Colonic mucosa (tissue), 4 donors: Measurements from ENCODE around the gene DACT3. TPM values are rescaled to one million over a fixed set of nuclear protein-coding genes. Genes with fewer than 3 reads are reported as not detected.

Experiments
- DNase-seq: peaks from one replicate; pipeline ENCODE4 v3.0.0-alpha.2; 2020
- H3K27ac ChIP-seq: fragments of 200-600 bp; one replicate; pipeline ENCODE4 v1.8.0; 2021
- H3K27me3 ChIP-seq: fragments of 200-600 bp; one replicate; pipeline ENCODE4 v1.8.0; 2021
- H3K36me3 ChIP-seq: fragments of 200-600 bp; one replicate; pipeline ENCODE4 v1.8.0; 2021
- H3K4me1 ChIP-seq: fragments of 200-600 bp; one replicate; pipeline ENCODE4 v1.8.0; 2021; ENCODE audit warnings: mild to moderate bottlenecking
- H3K4me3 ChIP-seq: fragments of 200-600 bp; one replicate; pipeline ENCODE4 v1.8.0; 2021
- H3K9ac ChIP-seq, 2 donors: one replicate each; pipeline ENCODE4 v1.7.0; 2013; ENCODE audit warnings: control low read depth in 2 of 2, low read depth in 2 of 2, low read length in 2 of 2
- H3K9me3 ChIP-seq: fragments of 200-600 bp; one replicate; pipeline ENCODE4 v1.8.0; 2021
- CTCF ChIP-seq: fragments of 200-600 bp; IDR thresholded peaks from one replicate; pipeline ENCODE4 v1.8.0; 2022; ENCODE audit warnings: antibody characterized with exemption, mild to moderate bottlenecking
- intact Hi-C: fragments of 100-400 bp; cut with DNase I; formaldehyde crosslinking; loops from one replicate; pipeline ENCODE4 v1.14.1; 2022
- total RNA-seq, 2 donors: library from RNA; stranded (reverse); fragmentation: NEBNext Ultra II Directional in 1 of 2; extraction: Animal tissue kit (Norgen Biotek cat#: 25700) in 1 of 2; gene quantifications; one replicate each; pipeline ENCODE4 v1.2.1, GENCODE V29; 2021
- donor health status: healthy.
- donor health status: DM: no; HTN: no; CAD: no.
- donor health status: DM: no; HTN: no; CAD: no.

The DACT3 gene
- total RNA-seq, 2 donors from 2014 or later: 1.6 to 5.3 TPM

DNA sequence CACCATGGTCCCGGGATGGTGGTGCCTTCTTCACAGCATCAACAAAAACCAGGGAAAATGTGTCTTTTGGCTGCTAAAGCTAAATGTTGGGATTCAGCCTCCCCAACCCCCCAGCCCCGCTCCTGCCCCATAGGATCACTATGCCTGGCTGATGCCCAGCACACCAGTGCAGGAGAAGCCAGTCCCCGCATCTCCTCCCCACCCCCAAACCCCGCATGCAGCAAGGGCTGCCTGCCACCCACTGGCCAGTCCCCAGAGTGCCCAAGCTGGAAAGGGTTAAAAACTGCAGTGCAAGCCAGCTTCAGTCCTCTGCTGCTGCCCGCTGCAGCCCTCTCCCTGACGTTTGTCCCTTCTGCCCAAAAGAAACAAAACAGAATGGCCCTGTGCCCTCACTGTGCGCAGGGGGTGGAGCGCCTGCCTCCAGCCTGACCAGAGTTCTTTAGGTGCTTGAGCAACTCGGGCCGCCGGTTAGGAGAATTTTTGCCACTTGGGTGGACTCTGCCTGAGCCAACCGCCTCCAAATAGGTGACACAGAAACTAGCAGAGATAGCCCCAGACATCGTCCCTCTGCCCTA, 56.1 kb downstream of the DACT3 start:
- H3K27me3 ChIP-seq: no peaks in the 10 kb centered on the region
- H3K9ac ChIP-seq: no peak overlapping the region
- no peak overlapping the region for H3K27ac ChIP-seq
- TF ChIP-seq CTCF: no peak
- no peak overlapping the region for H3K4me3 ChIP-seq
- no peaks in the 10 kb centered on the region for H3K9me3 ChIP-seq
- H3K4me1 ChIP-seq: peaks cover 12% of the 10 kb centered on the region
- intact Hi-C loops: no loop called here
- peaks cover 30% of the 10 kb centered on the region for H3K36me3 ChIP-seq
- DNase-seq: no peak

- no peak for DNase-seq
- Histone ChIP-seq H3K27me3 (no peaks in the 10 kb centered on the region), H3K9me3 (no peaks in the 10 kb centered on the region), H3K27ac (peak overlapping the region; percentile 97), H3K9ac (peak overlapping the region in 1 of 2 donors; percentile 100), H3K4me3 (no peak overlapping the region), H3K4me1 (peaks cover 12% of the 10 kb centered on the region), H3K36me3 (peaks cover 30% of the 10 kb centered on the region)
- no peak for TF ChIP-seq CTCF
- intact Hi-C loops: no loop called here
These were observed 57.2 kb downstream of the DACT3 start for GRCh38 chr19:46603752-46604231.

DNA sequence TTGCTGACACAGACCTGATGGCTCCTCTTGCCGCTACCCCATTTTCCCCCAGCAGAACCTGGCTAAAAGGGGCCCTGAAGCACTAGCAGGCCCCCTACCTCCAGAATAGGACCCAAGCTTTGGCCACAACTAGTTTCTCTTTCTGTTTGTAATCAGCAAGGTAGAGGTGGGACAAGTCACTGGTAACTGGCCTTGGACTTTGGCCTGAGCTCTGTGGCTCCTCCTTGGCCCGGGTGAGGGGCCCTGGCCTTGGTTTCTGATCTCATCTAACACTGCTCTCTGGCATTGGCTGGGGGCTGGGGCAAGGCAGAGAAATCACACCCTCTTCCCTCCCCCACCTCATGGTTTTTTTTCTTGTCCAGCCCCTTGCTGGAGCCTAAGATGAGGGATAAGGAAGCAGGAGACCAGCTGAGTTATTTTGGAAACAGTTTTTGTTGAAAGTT, 57.8 kb downstream of the DACT3 start:
- intact Hi-C loops: no loop called here
- Histone ChIP-seq H3K4me1 (peaks cover 12% of the 10 kb centered on the region), H3K36me3 (peaks cover 24% of the 10 kb centered on the region), H3K9ac (peak overlapping the region; percentile 76 to 100), H3K4me3 (peak overlapping the region; percentile 98), H3K27me3 (no peaks in the 10 kb centered on the region), H3K9me3 (no peaks in the 10 kb centered on the region), H3K27ac (peak overlapping the region; percentile 97)
- no peak for TF ChIP-seq CTCF
- peak; percentile 85 for DNase-seq

DNA sequence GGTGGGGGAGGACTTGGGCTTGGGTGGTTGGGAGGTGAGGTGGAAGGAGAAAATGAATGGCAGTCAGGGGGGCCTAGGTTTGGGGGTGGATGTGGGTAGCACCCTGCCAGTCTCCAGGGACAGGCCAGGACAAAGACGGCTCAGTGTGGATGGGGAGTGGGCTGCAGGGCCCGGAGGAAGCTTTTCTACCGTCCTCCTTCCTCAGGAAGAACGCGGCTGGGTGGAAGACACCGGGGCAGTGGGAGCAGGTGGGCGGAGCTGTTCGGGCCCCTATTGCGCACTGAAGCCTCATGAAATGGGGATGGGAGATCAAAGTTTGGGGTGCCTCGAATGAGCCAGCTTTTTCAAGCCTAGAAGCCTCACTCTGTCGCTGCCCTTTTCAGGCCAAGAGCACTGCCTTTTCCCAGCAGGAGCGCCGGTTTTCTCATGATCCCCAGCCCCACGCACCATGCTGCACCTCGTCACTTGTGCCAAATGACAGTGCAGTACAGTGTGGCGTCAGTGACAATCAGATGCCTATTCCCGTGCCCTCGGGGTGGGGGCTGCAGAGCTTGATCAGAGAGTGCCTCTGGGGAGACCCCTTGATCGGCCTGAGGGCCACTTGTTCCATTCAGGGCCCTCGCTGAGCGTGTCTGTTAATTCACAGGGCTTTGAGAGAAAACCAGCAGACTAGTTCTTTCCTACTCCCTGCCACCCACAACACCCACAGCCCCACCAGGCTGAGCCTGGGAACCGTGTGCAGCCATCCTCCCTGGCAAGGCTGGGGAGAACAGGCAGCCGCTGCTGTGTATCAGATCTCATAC, 58.4 kb downstream of the DACT3 start:
- no peak for TF ChIP-seq CTCF
- Histone ChIP-seq H3K4me3 (peak overlapping the region; percentile 98), H3K9me3 (no peaks in the 10 kb centered on the region), H3K27me3 (no peaks in the 10 kb centered on the region), H3K36me3 (peaks cover 18% of the 10 kb centered on the region), H3K4me1 (peaks cover 12% of the 10 kb centered on the region), H3K9ac (peak overlapping the region; percentile 76 to 100), H3K27ac (peak overlapping the region; percentile 97)
- DNase-seq: no peak
- intact Hi-C loops: no loop called here

- Histone ChIP-seq H3K27ac (peak within 1 kb of the TSS; percentile 97), H3K4me1 (peaks cover 12% of the 10 kb centered on the region), H3K9me3 (no peaks in the 10 kb centered on the region), H3K36me3 (peaks cover 13% of the 10 kb centered on the region), H3K27me3 (no peaks in the 10 kb centered on the region), H3K9ac (peak within 1 kb of the TSS; percentile 100), H3K4me3 (peak within 1 kb of the TSS; percentile 98)
- no peak for TF ChIP-seq CTCF
- intact Hi-C loops: no loop called here
- DNase-seq: no peak
These were observed 59.4 kb downstream of the DACT3 start, which contains the start of gene CALM3 for GRCh38 chr19:46601318-46602224. TSS of gene CALM3 (plus strand) at chr19:46601330. CDS start at chr19:46601435, 105 bp downstream.
